WTC11 (cell line): ENCODE data around the gene MAGOH. TPM values are rescaled to one million over a fixed set of nuclear protein-coding genes. Genes with fewer than 3 reads are reported as not detected.

Experiments
- ATAC-seq: fragments of 200-7000 bp; cut with Tn5 transposase; 2 replicates; pipeline ENCODE4 v1.10.0; 2021; ENCODE audit warnings: mild to moderate bottlenecking, moderate library complexity
- CTCF ChIA-PET: fragments of 300-600 bp; sonication (Branson Sonifier 250); formaldehyde crosslinking; loops from one replicate; lab custom pipeline; 2021; ENCODE audit warnings: antibody characterized with exemption; lab: Charles Lee
- POLR2A ChIA-PET: fragments of 350-600 bp; sonication (Branson Sonifier 250); formaldehyde crosslinking; loops from one replicate; lab custom pipeline; 2021; ENCODE audit warnings: antibody characterized with exemption; lab: Charles Lee
- DNase-seq: peaks from one replicate; pipeline ENCODE4 v3.0.0; 2021; ENCODE audit warnings: low spot score
- H3K27ac Mint-ChIP-seq: 2 replicates; pipeline ENCODE4 v1.8.0; 2021; ENCODE audit warnings: mixed read lengths
- H3K27me3 Mint-ChIP-seq: 2 replicates; pipeline ENCODE4 v1.8.0; 2021; ENCODE audit warnings: low read depth, mild to moderate bottlenecking, moderate library complexity, mixed read lengths
- H3K36me3 Mint-ChIP-seq: 2 replicates; pipeline ENCODE4 v1.8.0; 2021; ENCODE audit warnings: mixed read lengths
- H3K4me1 Mint-ChIP-seq: 2 replicates; pipeline ENCODE4 v1.8.0; 2022; ENCODE audit warnings: mixed read lengths
- H3K4me3 Mint-ChIP-seq: 2 replicates; pipeline ENCODE4 v1.8.0; 2021; ENCODE audit warnings: mild to moderate bottlenecking, moderate library complexity, mixed read lengths
- H3K9me3 Mint-ChIP-seq: 2 replicates; pipeline ENCODE4 v1.8.0; 2021; ENCODE audit warnings: mixed read lengths
- ELF4 ChIP-seq: sonication (generic); formaldehyde crosslinking; IDR thresholded peaks from 2 replicates; pipeline ENCODE4 v1.8.1; 2022; ENCODE audit warnings: low read depth, mild to moderate bottlenecking, moderate library complexity, missing genetic modification reagents
- ESRRA ChIP-seq: sonication (generic); formaldehyde crosslinking; IDR thresholded peaks from 2 replicates; pipeline ENCODE4 v1.8.1; 2022; ENCODE audit warnings: mild to moderate bottlenecking, missing genetic modification reagents, borderline replicate concordance
- ETV6 ChIP-seq: sonication (generic); formaldehyde crosslinking; IDR thresholded peaks from 2 replicates; pipeline ENCODE4 v1.8.1; 2022; ENCODE audit warnings: mild to moderate bottlenecking, missing genetic modification reagents
- FOXK1 ChIP-seq: sonication (generic); formaldehyde crosslinking; IDR thresholded peaks from 2 replicates; pipeline ENCODE4 v1.8.0; 2022; ENCODE audit warnings: mild to moderate bottlenecking, moderate library complexity, missing genetic modification reagents
- FOXP1 ChIP-seq: sonication (generic); formaldehyde crosslinking; IDR thresholded peaks from 2 replicates; pipeline ENCODE4 v1.8.0; 2022; ENCODE audit warnings: missing genetic modification reagents, mild to moderate bottlenecking, moderate library complexity, borderline replicate concordance
- HMGA2 ChIP-seq: fragments of 250-450 bp; sonication (Bioruptor Pico); IDR thresholded peaks from 2 replicates; pipeline ENCODE4 v1.4.0; 2021; ENCODE audit warnings: mild to moderate bottlenecking, moderate library complexity
- HMGXB4 ChIP-seq: sonication (generic); formaldehyde crosslinking; IDR thresholded peaks from 2 replicates; pipeline ENCODE4 v1.8.1; 2023; ENCODE audit warnings: mild to moderate bottlenecking, moderate library complexity, missing genetic modification reagents
- JUN ChIP-seq: sonication (generic); formaldehyde crosslinking; IDR thresholded peaks from 2 replicates; pipeline ENCODE4 v1.8.0; 2023; ENCODE audit warnings: mild to moderate bottlenecking, missing genetic modification reagents
- MAX ChIP-seq: sonication (generic); formaldehyde crosslinking; IDR thresholded peaks from 2 replicates; pipeline ENCODE4 v1.8.0; 2022; ENCODE audit warnings: mild to moderate bottlenecking, missing genetic modification reagents
- MLX ChIP-seq: sonication (generic); formaldehyde crosslinking; IDR thresholded peaks from 2 replicates; pipeline ENCODE4 v1.8.1; 2023; ENCODE audit warnings: mild to moderate bottlenecking, missing genetic modification reagents, moderate library complexity
- NFYB ChIP-seq: sonication (generic); formaldehyde crosslinking; conservative IDR thresholded peaks from 2 replicates; pipeline ENCODE4 v1.8.0; 2022; ENCODE audit warnings: low read depth, missing genetic modification reagents
- PRDM15 ChIP-seq: sonication (generic); formaldehyde crosslinking; IDR thresholded peaks from 2 replicates; pipeline ENCODE4 v1.8.0; 2022; ENCODE audit warnings: missing genetic modification reagents
- RELA ChIP-seq: sonication (generic); formaldehyde crosslinking; IDR thresholded peaks from 2 replicates; pipeline ENCODE4 v1.8.1; 2022; ENCODE audit warnings: missing genetic modification reagents, mild to moderate bottlenecking, borderline replicate concordance
- SMAD3 ChIP-seq: sonication (generic); formaldehyde crosslinking; IDR thresholded peaks from 2 replicates; pipeline ENCODE4 v1.8.0; 2022; ENCODE audit warnings: missing genetic modification reagents, mild to moderate bottlenecking, borderline replicate concordance
- STAT6 ChIP-seq: sonication (generic); formaldehyde crosslinking; conservative IDR thresholded peaks from 2 replicates; pipeline ENCODE4 v1.8.1; 2023; ENCODE audit warnings: mild to moderate bottlenecking, low read depth, missing genetic modification reagents, moderate library complexity
- TP53 ChIP-seq: sonication (generic); formaldehyde crosslinking; IDR thresholded peaks from 2 replicates; pipeline ENCODE4 v1.8.1; 2023; ENCODE audit warnings: mild to moderate bottlenecking, missing genetic modification reagents
- USF1 ChIP-seq: sonication (generic); formaldehyde crosslinking; IDR thresholded peaks from 2 replicates; pipeline ENCODE4 v1.8.0; 2022; ENCODE audit warnings: mild to moderate bottlenecking, missing genetic modification reagents
- ZMAT4 ChIP-seq: fragments of 250-450 bp; sonication (Bioruptor Pico); IDR thresholded peaks from 2 replicates; pipeline ENCODE4 v1.9.0; 2021; ENCODE audit warnings: mild to moderate bottlenecking
- ZNF121 ChIP-seq: sonication (generic); formaldehyde crosslinking; IDR thresholded peaks from 2 replicates; pipeline ENCODE4 v1.8.0; 2023; ENCODE audit warnings: missing genetic modification reagents
- ZNF232 ChIP-seq: sonication (generic); formaldehyde crosslinking; IDR thresholded peaks from 2 replicates; pipeline ENCODE4 v1.8.0; 2022; ENCODE audit warnings: mild to moderate bottlenecking, missing genetic modification reagents
- ZNF416 ChIP-seq: fragments of 250-450 bp; sonication (Bioruptor Pico); IDR thresholded peaks from 2 replicates; pipeline ENCODE4 v1.9.0; 2021; ENCODE audit warnings: mild to moderate bottlenecking, inconsistent platforms
- ZNF425 ChIP-seq: fragments of 250-450 bp; sonication (Bioruptor Pico); conservative IDR thresholded peaks from 2 replicates; pipeline ENCODE4 v1.9.0; 2021; ENCODE audit warnings: mild to moderate bottlenecking
- ZNF671 ChIP-seq: fragments of 250-450 bp; sonication (Bioruptor Pico); IDR thresholded peaks from 2 replicates; pipeline ENCODE4 v1.8.0; 2021; ENCODE audit warnings: mild to moderate bottlenecking
- ZSCAN18 ChIP-seq: fragments of 250-450 bp; sonication (Bioruptor Pico); IDR thresholded peaks from 2 replicates; pipeline ENCODE4 v2.1.2; 2022; ENCODE audit warnings: mild to moderate bottlenecking, moderate library complexity
- total RNA-seq: library from RNA; stranded (reverse); gene quantifications from 3 replicates; pipeline ENCODE4 v1.2.3, GENCODE V29; 2021

Gene MAGOH
- total RNA-seq, 1 experiment from 2014 or later, result 57.8 TPM

GRCh38 chr1:53241828-53242227, 3.5 kb upstream of the MAGOH start (continued):
- TF ChIP-seq PRDM15 (CRISPR knock-in tag) (no peak), USF1 (CRISPR knock-in tag) (no peak), STAT6 (CRISPR knock-in tag) (no peak), JUN (CRISPR knock-in tag) (no peak), ETV6 (CRISPR knock-in tag) (no peak)

- no peak for TF ChIP-seq RELA
- TF ChIP-seq SMAD3, result no peak
- no peak for TF ChIP-seq FOXP1 (CRISPR knock-in tag)
- no peak for TF ChIP-seq ZNF416 (CRISPR knock-in tag)
- TF ChIP-seq NFYB (CRISPR knock-in tag), result no peak
- TF ChIP-seq ESRRA (CRISPR knock-in tag), result no peak
- TF ChIP-seq ZSCAN18, result no peak
- no peak for TF ChIP-seq HMGXB4 (CRISPR knock-in tag)
- no peak for TF ChIP-seq ZNF425 (CRISPR knock-in tag)
- TF ChIP-seq ZMAT4 (CRISPR knock-in tag), result no peak
- no peak for TF ChIP-seq ZNF121 (CRISPR knock-in tag)
- no peak for TF ChIP-seq MLX (CRISPR knock-in tag)
- TF ChIP-seq TP53 (CRISPR knock-in tag), result no peak
- TF ChIP-seq ELF4, result no peak
- no peak for TF ChIP-seq ZNF232
- no peak for TF ChIP-seq HMGA2 (CRISPR knock-in tag)
- no peak for TF ChIP-seq FOXK1 (CRISPR knock-in tag)
- TF ChIP-seq MAX (CRISPR knock-in tag), result no peak
- no peak for TF ChIP-seq ZNF671 (CRISPR knock-in tag)
- no peaks in the 10 kb centered on the region for H3K9me3 Mint-ChIP-seq
- H3K27me3 Mint-ChIP-seq, result peaks cover 7% of the 10 kb centered on the region
- ATAC-seq (no peak), DNase-seq (no peak)
- POLR2A ChIA-PET, result no interaction called here
- H3K36me3 Mint-ChIP-seq, result peaks cover 26% of the 10 kb centered on the region
- H3K27ac Mint-ChIP-seq, result peak overlapping the region; percentile 96
- CTCF ChIA-PET, result no interaction called here
- H3K4me3 Mint-ChIP-seq, result peak overlapping the region; percentile 96
- H3K4me1 Mint-ChIP-seq, result peaks cover 12% of the 10 kb centered on the region
Measured at GRCh38 chr1:53237638-53238037, 680 bp downstream of the MAGOH start.
